Measurements from ENCODE around the gene EFNA3. TPM values are rescaled to one million over a fixed set of nuclear protein-coding genes. Genes with fewer than 3 reads are reported as not detected.

The EFNA3 gene
- total and polyA plus RNA-seq, 2 donors (not counting 3 experiments of a cell fraction or from before 2014, with no cell fraction given): 2.2 to 2.5 TPM

GRCh38 chr1:155076371-155076770, 2.3 kb upstream of the EFNA3 start:
- no peaks in the 10 kb centered on the region for H3K36me3 ChIP-seq (ENCODE audit: control insufficient read depth in 2 of 2, extremely low read depth in 1 of 2, insufficient read depth in 2 of 2, low read length in 2 of 2)
- H3K27ac ChIP-seq (ENCODE audit: insufficient read depth, low read depth, low read length): no peak overlapping the region
- intact Hi-C loops (cut with micrococcal nuclease): no loop called here
- H3K9ac ChIP-seq (replicated peaks; ENCODE audit: extremely low read depth, insufficient read depth, low read length): no peak overlapping the region
- ChIA-PET POLR2A (no interaction called here), CTCF (interaction anchor here (0.8 to 3.0 kb wide), 5 partner anchors 9 to 97 kb away, joined by 3 to 24 read pairs (median 5); partner anchors contain the start of genes ADAM15, EFNA4 and KRTCAP2)
- FAIRE-seq (no peak), DNase-seq (ENCODE audit: low read depth, low spot score) (no peak)
- H3K4me3 ChIP-seq (replicated peaks in 1 of 3; ENCODE audit: insufficient read depth in 1 of 3, low read depth in 1 of 3, low read length in 3 of 3): no peak overlapping the region
- dilution Hi-C loops (cut with MboI; ENCODE audit: extremely low pct_ligation_motif_present, low sequenced_read_pairs): no loop called here
- no peaks in the 10 kb centered on the region for H3K9me3 ChIP-seq (replicated peaks; ENCODE audit: control insufficient read depth, insufficient read depth, low read length)
- H4K20me1 ChIP-seq (replicated peaks; ENCODE audit: control insufficient read depth, extremely low read depth, insufficient read depth, low read length): no peaks in the 10 kb centered on the region
- H3K4me1 ChIP-seq (ENCODE audit: control insufficient read depth, extremely low read depth, insufficient read depth, low read length): peaks cover 5% of the 10 kb centered on the region
- H2AFZ ChIP-seq (ENCODE audit: low read depth, low read length): no peak overlapping the region
- peaks cover 24 to 25% of the 10 kb centered on the region in 2 experiments for H3K27me3 ChIP-seq (ENCODE audit: control insufficient read depth in 2 of 2, insufficient read depth in 2 of 2, low read length in 2 of 2)
- TF ChIP-seq, protein P1, sequence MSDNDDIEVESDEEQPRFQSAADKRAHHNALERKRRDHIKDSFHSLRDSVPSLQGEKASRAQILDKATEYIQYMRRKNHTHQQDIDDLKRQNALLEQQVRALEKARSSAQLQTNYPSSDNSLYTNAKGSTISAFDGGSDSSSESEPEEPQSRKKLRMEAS (IDR thresholded peaks at IDR 0.05; ENCODE audit: insufficient read depth, insufficient read length): no peak
- TF ChIP-seq MYC (IDR thresholded peaks at IDR 0.05; ENCODE audit: low read depth, low read length) (no peak), POLR2A (IDR thresholded peaks at IDR 0.05; ENCODE audit: low read depth, low read length) (no peak), EZH2 (IDR thresholded peaks at IDR 0.05; ENCODE audit: borderline replicate concordance, low read depth, low read length, severe bottlenecking) (no peak), JUN (IDR thresholded peaks at IDR 0.05; ENCODE audit: borderline replicate concordance, insufficient read depth, insufficient read length, low read depth) (no peak), POLR2AphosphoS5 (IDR thresholded peaks at IDR 0.05; ENCODE audit: insufficient read depth, low read depth, low read length) (no peak), CTCF (IDR thresholded peaks at IDR 0.05; ENCODE audit: extremely low read depth in 1 of 2, insufficient read depth in 1 of 2, low read depth in 1 of 2, low read length in 2 of 2) (no peak), FOS (IDR thresholded peaks at IDR 0.05; ENCODE audit: borderline replicate concordance, insufficient read depth, low read length) (no peak), GATA2 (IDR thresholded peaks at IDR 0.05; ENCODE audit: insufficient read depth, insufficient read length, low read depth, low read length) (no peak)
- H3K4me2 ChIP-seq (ENCODE audit: insufficient read depth, low read length): no peak overlapping the region
- no TSS peak for BruUV-seq (replicated peaks)
- no peaks in the 10 kb centered on the region for H3K9me1 ChIP-seq (replicated peaks; ENCODE audit: control insufficient read depth, extremely low read depth, insufficient read depth, low read length)
- no peaks in the 10 kb centered on the region for H3K79me2 ChIP-seq (ENCODE audit: control insufficient read depth, insufficient read depth, low read length)

All from endothelial cell of umbilical vein (primary cell).